MCF 10A (cell line): ENCODE data around the gene TECPR2. TPM values are rescaled to one million over a fixed set of nuclear protein-coding genes. Genes with fewer than 3 reads are reported as not detected.

Source experiments
- BruUV-seq: library from RNA; stranded (reverse); fragments of 400-500 nt; replicated peaks from 2 replicates; lab custom pipeline; 2021; lab: Mats Ljungman, UMichigan
- CTCF ChIA-PET: fragments of 300-600 bp; sonication (Branson Sonifier 250); formaldehyde crosslinking; extraction: SDS; loops from one replicate; lab custom pipeline; 2021; ENCODE audit warnings: antibody characterized with exemption, inconsistent platforms; lab: Yijun Ruan, JAX
- POLR2A ChIA-PET: fragments of 300-600, 350-650 bp; sonication (Branson Sonifier 250); formaldehyde crosslinking; extraction: SDS; loops from one replicate; lab custom pipeline; 2020; ENCODE audit warnings: antibody characterized with exemption, inconsistent platforms; lab: Yijun Ruan, JAX
- DNase-seq: peaks from one replicate; pipeline ENCODE4 v3.0.0-alpha.2; 2018; ENCODE audit not compliant: unreplicated experiment
- H3K27ac Mint-ChIP-seq: one replicate; pipeline ENCODE4 v1.8.0; 2022; ENCODE audit warnings: mild to moderate bottlenecking, low read depth, mixed read lengths; ENCODE audit not compliant: unreplicated experiment
- H3K27me3 Mint-ChIP-seq: one replicate; pipeline ENCODE4 v1.8.0; 2022; ENCODE audit warnings: mixed read lengths; ENCODE audit not compliant: insufficient read depth, unreplicated experiment
- H3K36me3 Mint-ChIP-seq: one replicate; pipeline ENCODE4 v1.8.0; 2022; ENCODE audit warnings: mild to moderate bottlenecking, moderate library complexity, mixed read lengths; ENCODE audit not compliant: insufficient read depth, unreplicated experiment
- H3K4me1 Mint-ChIP-seq: one replicate; pipeline ENCODE4 v1.8.0; 2022; ENCODE audit warnings: mixed read lengths; ENCODE audit not compliant: insufficient read depth, unreplicated experiment
- H3K4me3 Mint-ChIP-seq: one replicate; pipeline ENCODE4 v1.8.0; 2022; ENCODE audit warnings: mild to moderate bottlenecking, moderate library complexity, mixed read lengths; ENCODE audit not compliant: unreplicated experiment
- H3K9me3 Mint-ChIP-seq: one replicate; pipeline ENCODE4 v1.8.0; 2022; ENCODE audit warnings: mixed read lengths; ENCODE audit not compliant: unreplicated experiment
- CTCF ChIP-seq: fragments of 200-600 bp; IDR thresholded peaks from one replicate; pipeline ENCODE4 v1.8.0; 2022; ENCODE audit warnings: antibody characterized with exemption, mild to moderate bottlenecking; ENCODE audit not compliant: unreplicated experiment
- intact Hi-C: fragments of 100-400 bp; cut with micrococcal nuclease; formaldehyde crosslinking; loops from 2 replicates; pipeline ENCODE4 v1.14.1; 2022
- total RNA-seq: library from RNA; stranded (reverse); gene quantifications from 2 replicates; pipeline ENCODE4 v1.2.3, GENCODE V29; 2022

The TECPR2 gene
- total RNA-seq, 1 experiment from 2014 or later, result 18.4 TPM

DNA sequence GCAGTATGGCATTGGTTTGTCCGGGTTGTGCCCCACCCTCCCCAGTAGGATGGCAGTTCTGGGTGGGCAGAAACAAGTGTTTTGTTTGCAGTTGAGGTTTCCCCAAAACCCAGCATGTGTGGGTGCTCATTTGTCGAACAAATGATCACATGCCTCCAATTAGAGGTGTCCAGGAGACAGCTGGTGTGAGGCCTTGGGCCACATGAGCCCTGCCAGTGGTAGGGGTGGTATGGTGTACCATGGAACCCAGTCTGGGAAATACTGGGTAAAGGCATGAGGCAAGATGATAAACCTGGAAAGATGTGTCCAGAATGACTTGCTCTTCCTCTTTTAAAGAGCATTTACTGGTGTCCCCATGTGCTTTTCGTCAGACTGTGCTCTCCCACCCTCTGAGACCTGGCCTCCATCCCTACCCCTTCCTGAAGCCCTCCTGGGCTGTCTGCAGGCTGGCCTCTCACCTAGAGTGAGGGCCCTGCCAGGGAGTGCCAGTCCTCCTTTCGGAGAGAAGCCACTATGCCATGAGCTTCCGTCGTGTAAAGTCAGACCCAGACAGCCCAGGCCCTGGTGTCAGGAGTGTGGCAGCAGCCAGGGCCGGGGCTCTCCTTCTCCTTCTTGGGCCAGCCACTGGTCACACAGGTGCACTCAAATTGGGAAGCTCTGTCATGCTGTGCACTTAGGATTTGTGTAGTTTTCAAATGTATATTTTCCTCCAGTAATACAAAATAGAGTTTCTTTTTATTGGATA is 129.2 kb downstream of the TECPR2 start:
- H3K4me3 Mint-ChIP-seq, result no peak overlapping the region
- no TSS peak for BruUV-seq
- H3K9me3 Mint-ChIP-seq, result no peaks in the 10 kb centered on the region
- peaks cover 7% of the 10 kb centered on the region for H3K4me1 Mint-ChIP-seq
- peak overlapping the region; percentile 57 for H3K27ac Mint-ChIP-seq
- intact Hi-C loops, result no loop called here
- TF ChIP-seq CTCF, result no peak
- no peaks in the 10 kb centered on the region for H3K27me3 Mint-ChIP-seq
- peaks cover 7% of the 10 kb centered on the region for H3K36me3 Mint-ChIP-seq
- DNase-seq, result no peak
- CTCF ChIA-PET, result no interaction called here
- POLR2A ChIA-PET, result interaction anchor here (0.7 kb wide), 1 partner anchor 50 kb away, joined by 3 read pairs; no protein-coding TSS in a partner anchor

DNA sequence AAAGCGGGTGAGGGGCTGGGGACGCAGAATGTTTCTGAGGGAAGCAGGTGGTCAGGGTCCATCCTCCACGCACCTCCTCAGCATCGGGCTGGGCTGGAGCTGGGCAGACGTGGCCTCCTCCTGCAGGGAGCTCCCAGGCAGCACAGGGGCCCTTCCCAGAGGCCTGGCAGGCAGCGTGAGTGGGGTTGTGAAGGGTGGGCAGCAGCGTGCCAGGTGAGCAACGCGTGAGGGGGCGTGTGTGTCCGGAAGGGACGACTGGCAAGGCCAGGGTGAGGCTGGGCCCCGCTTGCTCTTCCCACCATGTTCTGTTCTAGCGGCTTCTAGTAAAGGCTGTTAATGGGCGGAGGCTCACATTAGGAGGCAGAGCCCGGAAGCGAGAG is 129.8 kb downstream of the TECPR2 start:
- ChIA-PET POLR2A (no interaction called here), CTCF (no interaction called here)
- Mint-ChIP-seq H3K4me1 (peaks cover 7% of the 10 kb centered on the region), H3K4me3 (no peak overlapping the region), H3K27me3 (no peaks in the 10 kb centered on the region), H3K27ac (peak overlapping the region; percentile 42), H3K36me3 (peaks cover 3% of the 10 kb centered on the region), H3K9me3 (no peaks in the 10 kb centered on the region)
- no peak for TF ChIP-seq CTCF
- no peak for DNase-seq
- no TSS peak for BruUV-seq
- intact Hi-C loops, result no loop called here

GRCh38 chr14:102493096-102493495 is 130.4 kb downstream of the TECPR2 start:
- intact Hi-C loops, result no loop called here
- Mint-ChIP-seq H3K9me3 (no peaks in the 10 kb centered on the region), H3K4me3 (no peak overlapping the region), H3K27ac (peak overlapping the region; percentile 42), H3K27me3 (no peaks in the 10 kb centered on the region), H3K4me1 (peaks cover 7% of the 10 kb centered on the region), H3K36me3 (peaks cover under 1% of the 10 kb centered on the region)
- ChIA-PET POLR2A (no interaction called here), CTCF (interaction anchor here (0.6 kb wide), 1 partner anchor 25 kb away, joined by 3 read pairs; no protein-coding TSS in a partner anchor)
- BruUV-seq, result no TSS peak
- TF ChIP-seq CTCF, result no peak
- no peak for DNase-seq

DNA sequence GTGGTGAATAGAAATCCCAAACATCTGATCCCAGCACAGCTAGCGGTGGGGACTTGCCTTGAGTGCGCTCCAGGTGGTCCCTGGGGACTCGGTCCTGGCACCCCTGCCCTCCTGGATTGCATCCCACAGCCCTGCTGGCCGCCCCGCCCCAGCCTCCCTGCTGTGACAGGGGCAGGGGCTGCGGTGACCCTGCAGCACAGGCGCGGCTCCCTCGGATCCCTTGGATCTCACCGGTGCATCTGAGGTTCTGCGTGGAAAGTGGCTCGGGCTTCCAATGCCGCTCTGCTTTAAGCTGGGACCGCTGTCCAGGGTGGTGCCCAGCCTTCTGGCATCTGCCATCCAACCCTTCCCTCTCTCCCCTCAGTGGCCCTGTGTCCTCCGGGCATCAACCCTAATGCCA is 130.8 kb downstream of the TECPR2 start:
- no peaks in the 10 kb centered on the region for H3K27me3 Mint-ChIP-seq
- BruUV-seq, result no TSS peak
- POLR2A ChIA-PET, result no interaction called here
- peaks cover 6% of the 10 kb centered on the region for H3K36me3 Mint-ChIP-seq
- intact Hi-C loops, result no loop called here
- DNase-seq, result no peak
- H3K4me3 Mint-ChIP-seq, result no peak overlapping the region
- peaks cover 7% of the 10 kb centered on the region for H3K4me1 Mint-ChIP-seq
- no peak for TF ChIP-seq CTCF
- CTCF ChIA-PET, result interaction anchor here (0.6 to 0.7 kb wide), 2 partner anchors 24 to 104 kb away, joined by 3 read pairs; no protein-coding TSS in a partner anchor
- no peaks in the 10 kb centered on the region for H3K9me3 Mint-ChIP-seq
- no peak overlapping the region for H3K27ac Mint-ChIP-seq
